Measurements from ENCODE around the gene SLC26A1.

Gene SLC26A1

DNA sequence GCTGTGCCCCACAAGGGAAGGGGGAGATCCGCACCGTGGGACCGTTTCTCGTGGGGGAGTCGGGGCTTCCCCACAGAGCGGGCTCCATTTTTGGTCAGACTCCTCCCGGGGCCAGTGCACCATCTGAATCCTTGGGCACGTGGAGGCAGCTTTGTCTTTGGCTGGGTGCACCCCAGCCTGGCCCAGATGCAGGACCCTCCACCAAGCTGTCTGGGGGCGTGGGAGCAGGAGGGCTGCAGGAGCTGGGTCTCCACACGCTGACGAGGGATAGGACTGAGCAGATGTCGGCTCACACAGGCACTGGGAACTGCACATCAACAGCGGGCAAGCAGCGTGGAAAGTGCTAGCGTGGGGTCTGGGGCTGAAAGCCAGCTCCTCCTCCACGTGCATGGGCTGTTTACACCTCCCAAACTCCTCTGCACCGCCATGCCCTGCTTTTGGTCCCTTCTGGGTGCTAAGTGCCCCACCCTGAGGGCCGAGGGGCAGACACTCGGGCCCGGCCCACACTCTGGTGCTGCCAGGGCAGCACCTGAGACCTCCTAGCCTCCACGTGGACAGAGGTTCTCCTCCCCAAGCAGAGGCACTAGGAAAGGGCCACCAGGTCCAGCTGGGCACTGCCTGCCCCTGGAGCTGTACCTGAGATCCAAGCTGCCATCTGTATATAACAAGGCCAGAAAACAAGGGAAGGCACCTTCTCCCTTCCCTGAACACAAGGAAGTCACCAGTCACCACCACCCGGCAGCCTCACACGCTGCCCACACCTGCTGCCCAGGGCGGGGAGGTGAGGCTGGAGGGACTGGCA, 33.7 kb downstream of the SLC26A1 start:
- POLR2A ChIA-PET = no interaction called here
- CTCF ChIA-PET = no interaction called here
- H3K4me3 ChIP-seq (ENCODE audit: low read depth, low read length) = no peak overlapping the region
- no peak for DNase-seq (ENCODE audit: low read depth, low spot score)
- TF ChIP-seq, protein P1, sequence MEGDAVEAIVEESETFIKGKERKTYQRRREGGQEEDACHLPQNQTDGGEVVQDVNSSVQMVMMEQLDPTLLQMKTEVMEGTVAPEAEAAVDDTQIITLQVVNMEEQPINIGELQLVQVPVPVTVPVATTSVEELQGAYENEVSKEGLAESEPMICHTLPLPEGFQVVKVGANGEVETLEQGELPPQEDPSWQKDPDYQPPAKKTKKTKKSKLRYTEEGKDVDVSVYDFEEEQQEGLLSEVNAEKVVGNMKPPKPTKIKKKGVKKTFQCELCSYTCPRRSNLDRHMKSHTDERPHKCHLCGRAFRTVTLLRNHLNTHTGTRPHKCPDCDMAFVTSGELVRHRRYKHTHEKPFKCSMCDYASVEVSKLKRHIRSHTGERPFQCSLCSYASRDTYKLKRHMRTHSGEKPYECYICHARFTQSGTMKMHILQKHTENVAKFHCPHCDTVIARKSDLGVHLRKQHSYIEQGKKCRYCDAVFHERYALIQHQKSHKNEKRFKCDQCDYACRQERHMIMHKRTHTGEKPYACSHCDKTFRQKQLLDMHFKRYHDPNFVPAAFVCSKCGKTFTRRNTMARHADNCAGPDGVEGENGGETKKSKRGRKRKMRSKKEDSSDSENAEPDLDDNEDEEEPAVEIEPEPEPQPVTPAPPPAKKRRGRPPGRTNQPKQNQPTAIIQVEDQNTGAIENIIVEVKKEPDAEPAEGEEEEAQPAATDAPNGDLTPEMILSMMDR (IDR thresholded peaks at IDR 0.05; ENCODE audit: insufficient read depth, low read length, missing control alignments) = no peak

DNA sequence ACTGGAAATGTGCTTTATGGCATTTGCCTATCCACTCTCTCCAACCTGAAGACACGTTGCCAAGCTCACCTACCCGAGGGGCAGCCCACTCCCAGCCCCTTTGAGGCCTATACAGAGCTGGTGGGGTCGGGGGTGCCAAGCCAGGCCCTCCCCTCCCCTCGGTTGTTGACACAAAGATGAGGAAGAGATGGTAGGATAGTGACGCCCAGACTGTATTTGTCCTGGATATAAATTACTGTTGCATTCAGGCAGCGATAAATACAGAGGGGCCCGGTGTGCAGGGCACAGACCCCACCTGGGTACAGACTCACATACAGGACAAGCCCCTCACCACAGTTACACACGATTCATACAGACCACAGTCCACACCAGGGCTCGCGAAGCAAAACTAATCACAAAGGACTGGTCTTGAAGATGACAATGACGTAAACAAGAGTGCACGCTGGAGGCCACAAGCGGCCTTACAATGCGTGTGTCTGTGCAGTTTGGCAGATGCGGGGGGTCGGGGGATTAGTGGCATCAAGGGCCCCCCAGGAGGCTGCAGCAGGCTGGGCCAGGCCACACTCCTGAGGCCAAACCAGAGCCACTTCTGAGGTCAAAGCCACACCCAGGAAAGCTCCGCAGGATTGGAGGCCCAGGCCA, 34.4 kb downstream of the SLC26A1 start:
- no peak overlapping the region for H3K4me3 ChIP-seq (ENCODE audit: low read depth, low read length)
- no peak for DNase-seq (ENCODE audit: low read depth, low spot score)
- TF ChIP-seq, protein P1 (IDR thresholded peaks at IDR 0.05; ENCODE audit: insufficient read depth, low read length, missing control alignments) = no peak
- CTCF ChIA-PET = no interaction called here
- POLR2A ChIA-PET = interaction anchor here (1.2 kb wide), 1 partner anchor 27 kb away, joined by 3 read pairs; the partner anchor contains the start of genes GAK and TMEM175

DNA sequence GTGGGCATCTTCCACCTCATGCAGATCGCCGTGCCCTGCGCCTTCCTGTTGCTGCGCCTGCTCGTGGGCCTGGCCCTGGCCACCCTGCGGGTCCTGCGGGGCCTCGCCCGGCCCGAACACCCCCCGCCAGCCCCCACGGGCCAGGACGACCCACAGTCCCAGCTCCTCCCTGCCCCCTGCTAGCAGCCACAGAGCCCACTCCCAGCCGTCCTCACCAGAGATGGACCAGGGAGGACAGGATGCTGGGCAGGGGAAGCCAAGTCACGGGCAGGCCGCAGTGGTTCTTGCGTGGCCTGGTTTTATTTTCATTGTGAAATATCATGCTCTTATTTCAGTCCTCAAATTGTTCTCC, 34.9 kb downstream of the SLC26A1 start:
- ChIA-PET CTCF (no interaction called here), POLR2A (interaction anchor here (1.2 kb wide), 1 partner anchor 26 kb away, joined by 3 read pairs; the partner anchor contains the start of genes GAK and TMEM175)
- DNase-seq (ENCODE audit: low read depth, low spot score) = no peak
- no peak overlapping the region for H3K4me3 ChIP-seq (ENCODE audit: low read depth, low read length)
- TF ChIP-seq, protein P1 (IDR thresholded peaks at IDR 0.05; ENCODE audit: insufficient read depth, low read length, missing control alignments) = no peak

DNA sequence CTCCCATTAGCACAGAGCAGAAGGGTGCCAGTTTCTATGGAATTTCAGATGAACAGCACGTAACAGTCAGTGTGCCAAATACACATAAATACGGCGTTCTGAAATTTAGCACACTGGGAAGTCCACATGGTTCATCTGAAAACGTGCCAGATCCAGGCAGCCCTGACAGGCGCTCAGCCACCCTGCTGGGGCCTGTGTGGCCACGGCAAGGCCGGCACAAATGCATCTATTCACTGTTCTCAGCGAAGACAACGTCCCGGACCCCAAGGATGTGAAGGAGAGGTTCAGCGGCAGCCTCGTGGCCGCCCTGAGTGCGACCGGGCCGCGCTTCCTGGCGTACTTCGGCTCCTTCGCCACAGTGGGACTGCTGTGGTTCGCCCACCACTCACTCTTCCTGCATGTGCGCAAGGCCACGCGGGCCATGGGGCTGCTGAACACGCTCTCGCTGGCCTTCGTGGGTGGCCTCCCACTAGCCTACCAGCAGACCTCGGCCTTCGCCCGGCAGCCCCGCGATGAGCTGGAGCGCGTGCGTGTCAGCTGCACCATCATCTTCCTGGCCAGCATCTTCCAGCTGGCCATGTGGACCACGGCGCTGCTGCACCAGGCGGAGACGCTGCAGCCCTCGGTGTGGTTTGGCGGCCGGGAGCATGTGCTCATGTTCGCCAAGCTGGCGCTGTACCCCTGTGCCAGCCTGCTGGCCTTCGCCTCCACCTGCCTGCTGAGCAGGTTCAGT, 35.5 kb downstream of the SLC26A1 start:
- ChIA-PET CTCF (no interaction called here), POLR2A (interaction anchor here (0.6 to 1.2 kb wide), 2 partner anchors 17 to 25 kb away, joined by 3 read pairs; partner anchors contain the start of genes GAK and TMEM175)
- no peak for DNase-seq (ENCODE audit: low read depth, low spot score)
- no peak overlapping the region for H3K4me3 ChIP-seq (ENCODE audit: low read depth, low read length)
- TF ChIP-seq, protein P1 (IDR thresholded peaks at IDR 0.05; ENCODE audit: insufficient read depth, low read length, missing control alignments) = no peak

DNA sequence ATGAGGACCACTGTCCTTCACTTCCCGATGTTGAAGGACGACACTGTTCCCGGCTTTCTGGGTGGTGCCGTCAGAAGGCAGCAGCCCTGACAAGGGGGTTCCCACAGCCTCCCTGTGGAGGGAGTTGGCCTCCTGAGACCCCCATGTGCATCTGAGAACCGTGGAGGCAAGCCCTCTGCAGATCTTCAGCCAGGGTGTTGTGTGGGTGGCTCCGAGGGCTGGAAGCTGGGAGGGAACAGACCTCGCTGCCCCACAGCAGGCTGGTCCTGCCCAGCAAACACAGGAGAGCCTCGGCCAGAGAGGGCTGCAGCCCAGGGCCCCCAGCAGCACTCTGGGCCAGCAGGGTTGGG, 36.0 kb downstream of the SLC26A1 start:
- no peak overlapping the region for H3K4me3 ChIP-seq (ENCODE audit: low read depth, low read length)
- TF ChIP-seq, protein P1 (IDR thresholded peaks at IDR 0.05; ENCODE audit: insufficient read depth, low read length, missing control alignments) = no peak
- ChIA-PET CTCF (no interaction called here), POLR2A (interaction anchor here (0.6 kb wide), 1 partner anchor 18 kb away, joined by 3 read pairs; no protein-coding TSS in a partner anchor)
- no peak for DNase-seq (ENCODE audit: low read depth, low spot score)
